K562 (cell line): Measurements from ENCODE around the gene SENP1. TPM values are rescaled to one million over a fixed set of nuclear protein-coding genes. Genes with fewer than 3 reads are reported as not detected.

Experiments
- ATAC-seq: fragments of 200-7000 bp; cut with Tn5 transposase; 3 replicates; pipeline ENCODE4 v1.9.1; 2020; ENCODE audit warnings: moderate library complexity
- BruUV-seq: library from RNA; stranded (reverse); fragments of 400-500 nt; replicated peaks from 2 replicates; lab custom pipeline; 2021; lab: Mats Ljungman, UMichigan
- CTCF ChIA-PET: fragments of 300-600 bp; formaldehyde crosslinking; extraction: SDS; loops from one replicate; lab custom pipeline; 2021; ENCODE audit warnings: low intra/inter-chr PET ratio; lab: Yijun Ruan, JAX
- POLR2A ChIA-PET: fragments of 300-600, 350-650 bp; sonication (Branson Sonifier 250); formaldehyde crosslinking; extraction: SDS; loops from one replicate; lab custom pipeline; 2021; ENCODE audit warnings: antibody characterized with exemption, inconsistent platforms; lab: Yijun Ruan, JAX
- DNase-seq, 4 experiments: peaks; one replicate each; pipeline versions ENCODE4 v3.0.0 to v3.0.0-alpha.2; 2011 to 2018; ENCODE audit warnings: low spot score in 3 of 4, mixed read lengths in 3 of 4; ENCODE audit errors: extremely low read depth in 1 of 4
- FAIRE-seq: peaks from 2 replicates; lab custom pipeline; 2011; peaks lifted over from hg19 to GRCh38; lab: Jason Lieb, UNC
- H2AFZ ChIP-seq: 2 replicates; pipeline ENCODE4 v1.6.0; 2011; ENCODE audit warnings: low read depth, low read length, control low read depth, inconsistent platforms
- H3K27ac ChIP-seq: fragments of 200-600 bp; 3 replicates; pipeline ENCODE4 v1.8.0; 2011; ENCODE audit warnings: low read depth, mild to moderate bottlenecking, control low read depth, inconsistent platforms, low read length, moderate library complexity, mixed read lengths; ENCODE audit errors: extremely low read depth
- H3K27me3 ChIP-seq, 2 experiments: fragments of 300-600 bp in 1 of 2; 2 replicates in 1 of 2; 3 replicates in 1 of 2; pipeline versions ENCODE4 v1.6.0 to v1.8.0; 2011; ENCODE audit warnings: inconsistent platforms in 2 of 2, low read length in 2 of 2, mild to moderate bottlenecking in 1 of 2, mixed read lengths in 1 of 2, moderate library complexity in 1 of 2; ENCODE audit not compliant: control insufficient read depth in 2 of 2, insufficient read depth in 2 of 2
- H3K36me3 ChIP-seq: fragments of 300-600 bp; 3 replicates; pipeline ENCODE4 v1.8.0; 2011; ENCODE audit warnings: mild to moderate bottlenecking, low read length, inconsistent platforms; ENCODE audit not compliant: control insufficient read depth, insufficient read depth
- H3K4me1 ChIP-seq, 2 experiments: fragments of 200-600 bp in 1 of 2; replicated peaks in 1 of 2; 2 replicates in 1 of 2; 3 replicates in 1 of 2; pipeline versions ENCODE4 v1.5.1 to v1.8.0; 2011; ENCODE audit warnings: inconsistent platforms in 2 of 2, low read length in 2 of 2, mild to moderate bottlenecking in 1 of 2, mixed read lengths in 1 of 2, moderate library complexity in 1 of 2; ENCODE audit not compliant: control insufficient read depth in 2 of 2, insufficient read depth in 2 of 2
- H3K4me2 ChIP-seq: 2 replicates; pipeline ENCODE4 v1.6.1; 2011; ENCODE audit warnings: low read length, control low read depth, inconsistent platforms, mixed read lengths; ENCODE audit not compliant: insufficient read depth
- H3K4me3 ChIP-seq: fragments of 200-600 bp; sonication (generic), shearing (Covaris generic); 2 replicates; pipeline ENCODE4 v1.5.1; 2016; ENCODE audit warnings: control low read depth, inconsistent platforms
- H3K79me2 ChIP-seq: fragments of 200-600 bp; 3 replicates; pipeline ENCODE4 v1.8.0; 2011; ENCODE audit warnings: low read length, inconsistent platforms; ENCODE audit not compliant: control insufficient read depth, insufficient read depth
- H3K9ac ChIP-seq, 2 experiments: 2 replicates each; pipeline versions ENCODE4 v1.6.0 to v1.6.1; 2011; ENCODE audit warnings: low read depth in 2 of 2, low read length in 2 of 2, control low read depth in 1 of 2, inconsistent platforms in 1 of 2, mild to moderate bottlenecking in 1 of 2, mixed read lengths in 1 of 2; ENCODE audit not compliant: insufficient read depth in 1 of 2
- H3K9me1 ChIP-seq: one replicate; pipeline ENCODE4 v1.6.0; 2011; ENCODE audit warnings: inconsistent platforms, mild to moderate bottlenecking, low read length, moderate library complexity; ENCODE audit not compliant: control insufficient read depth, insufficient read depth
- H3K9me3 ChIP-seq: replicated peaks from 2 replicates; pipeline ENCODE4 v1.5.1; 2011; ENCODE audit warnings: low read depth, low read length, inconsistent platforms; ENCODE audit not compliant: control insufficient read depth, insufficient read depth
- H4K20me1 ChIP-seq: replicated peaks from 2 replicates; pipeline ENCODE4 v1.6.1; 2011; ENCODE audit warnings: low read length, inconsistent platforms, mixed read lengths; ENCODE audit not compliant: control insufficient read depth, insufficient read depth
- CBFA2T3 ChIP-seq: fragments of 450-650 bp; IDR thresholded peaks from 2 replicates; pipeline ENCODE4 v1.6.1; 2017
- MAFF ChIP-seq: IDR thresholded peaks from 2 replicates; pipeline ENCODE4 v1.6.1; 2012; ENCODE audit warnings: low read length, improper control_type of control experiment
- MYC ChIP-seq, 2 experiments: fragments of 250-450 bp in 1 of 2; sonication (Bioruptor Pico) in 1 of 2; IDR thresholded peaks; 2 replicates each; pipeline versions ENCODE4 v1.5.1 to v1.6.1; 2012 to 2021; ENCODE audit warnings: low read depth in 2 of 2, borderline replicate concordance in 1 of 2, improper control_type of control experiment in 1 of 2, low read length in 1 of 2, mild to moderate bottlenecking in 1 of 2, moderate library complexity in 1 of 2
- POLR2G ChIP-seq: fragments of 200-400 bp; formaldehyde crosslinking; IDR thresholded peaks from 2 replicates; pipeline ENCODE4 v1.6.1; 2017; ENCODE audit warnings: low read depth, mild to moderate bottlenecking, antibody characterized with exemption, low read length, moderate library complexity
- RBM25 ChIP-seq: fragments of 200-400 bp; formaldehyde crosslinking; IDR thresholded peaks from 2 replicates; pipeline ENCODE4 v1.6.1; 2018; ENCODE audit warnings: low read length, low read depth, moderate library complexity; ENCODE audit not compliant: severe bottlenecking
- ZNF217 ChIP-seq: sonication (generic); formaldehyde crosslinking; IDR thresholded peaks from 2 replicates; pipeline ENCODE4 v1.8.0; 2022; ENCODE audit warnings: mild to moderate bottlenecking, missing genetic modification reagents
- ZNF449 ChIP-seq: fragments of 250-450 bp; sonication (Bioruptor Pico); IDR thresholded peaks from 2 replicates; pipeline ENCODE4 v1.8.0; 2022; ENCODE audit warnings: moderate library complexity, mild to moderate bottlenecking, inconsistent platforms
- WGBS: fragments of 100-300 bp; shearing (Covaris generic); methylation state at CpG from one replicate; pipeline ENCODE4 v1.1.6; 2016; ENCODE audit warnings: low coverage, mixed read lengths; ENCODE audit not compliant: insufficient coverage; ENCODE audit errors: missing lambda C conversion rate; 5-methylcytosine and 5-hydroxymethylcytosine counted together
- in situ Hi-C: fragments of 300-500 bp; cut with MboI; formaldehyde crosslinking; loops from 4 replicates; pipeline ENCODE4 v1.15.0; 2018; ENCODE audit warnings: inconsistent platforms, mixed read lengths
- intact Hi-C: fragments of 100-400 bp; cut with micrococcal nuclease; formaldehyde crosslinking; loops from 2 replicates; pipeline ENCODE4 v1.14.2; 2022
- polyA plus RNA-seq, 8 experiments: library from polyadenylated mRNA; depleted of rRNA in 4 of 8; stranded (reverse) in 5 of 8; unstranded in 3 of 8; fragments of >200 nt; fragmentation: Nextera tagmentation in 2 of 8; fragmentation: Illumina TruSeq in 1 of 8; extraction: Ambion mirVana in 2 of 8; extraction: Trizol in 1 of 8; gene quantifications; 2 replicates each; pipeline versions ENCODE4 v1.2.1 to v1.2.3, GENCODE V29; 2011 to 2014; ENCODE audit warnings: inconsistent platforms in 1 of 8, missing spikeins in 1 of 8
- total RNA-seq, 7 experiments: library from RNA; depleted of rRNA in 6 of 7; stranded (reverse); fragments of >200 nt in 6 of 7; fragmentation: Illumina TruSeq in 2 of 7; extraction: Trizol in 2 of 7; gene quantifications; 2 replicates each; pipeline versions ENCODE4 v1.2.1 to v1.2.3, GENCODE V29; 2011 to 2021; ENCODE audit warnings: low replicate concordance in 1 of 7
- TF ChIP-seq, protein P1 (sequence below): fragments of 450-650 bp; IDR thresholded peaks from 2 replicates; pipeline ENCODE4 v1.6.1; 2018; ENCODE audit not compliant: partially characterized antibody

SENP1 gene
- total and polyA plus RNA-seq, 9 of the 15 experiments (the other 6 are each of a cell fraction or from before 2014, with no cell fraction given): 15.5 to 59.0 (median 36.3) TPM

DNA sequence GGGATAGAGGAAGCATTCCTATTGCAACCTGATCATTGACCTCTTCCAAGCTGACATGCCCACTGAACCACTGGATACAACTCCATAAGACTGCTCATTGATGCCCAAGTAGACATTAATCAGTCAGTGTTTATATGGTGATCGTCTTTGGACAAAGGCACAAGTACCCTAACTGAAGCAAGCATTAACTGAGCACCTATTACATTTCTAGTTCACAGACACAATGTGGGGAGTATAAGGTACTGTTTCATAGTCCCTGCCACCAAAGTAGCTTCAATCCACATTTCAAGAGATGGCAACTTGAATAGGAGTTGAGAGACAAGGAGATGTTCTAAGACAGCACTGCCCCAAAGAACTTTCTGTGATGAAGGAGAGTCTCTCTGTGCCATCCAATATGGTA lies 90.8 kb downstream of the SENP1 start:
- no peak overlapping the region for H3K4me3 ChIP-seq
- POLR2A ChIA-PET: interaction anchor here (0.8 to 1.8 kb wide), 4 partner anchors 9 to 104 kb away, joined by 3 to 6 read pairs (median 4); partner anchors contain the start of gene PFKM
- H3K9ac ChIP-seq: no peak overlapping the region
- no peak for FAIRE-seq
- no peaks in the 10 kb centered on the region; the same call in 1 of the 2 replicates for H4K20me1 ChIP-seq
- no peaks in the 10 kb centered on the region for H3K79me2 ChIP-seq
- TF ChIP-seq POLR2G: no peak
- no peak for TF ChIP-seq CBFA2T3
- TF ChIP-seq RBM25: peak; percentile 13
- no peak for TF ChIP-seq MYC (IDR thresholded peaks at IDR 0.05; ENCODE audit: low read depth, low read length)
- TF ChIP-seq MYC (CRISPR knock-in tag; IDR thresholded peaks at IDR 0.05; ENCODE audit: borderline replicate concordance, low read depth): no peak
- TF ChIP-seq ZNF217 (CRISPR knock-in tag): no peak
- H3K36me3 ChIP-seq: no peaks in the 10 kb centered on the region
- ATAC-seq: no peak
- intact Hi-C loops: no loop called here
- H3K27ac ChIP-seq: no peak overlapping the region
- WGBS: 0% methylated on average over 1 of the region's 1 CpG
- DNase-seq: no peak
- H3K9me1 ChIP-seq: no peaks in the 10 kb centered on the region
- CTCF ChIA-PET: no interaction called here
- in situ Hi-C loops: no loop called here
- H3K4me1 ChIP-seq: no peaks in the 10 kb centered on the region
- BruUV-seq: no TSS peak
- no peak overlapping the region for H2AFZ ChIP-seq
- no peak overlapping the region for H3K4me2 ChIP-seq
- no peaks in the 10 kb centered on the region for H3K9me3 ChIP-seq
- peaks cover 60 to 67% of the 10 kb centered on the region in 2 experiments for H3K27me3 ChIP-seq

DNA sequence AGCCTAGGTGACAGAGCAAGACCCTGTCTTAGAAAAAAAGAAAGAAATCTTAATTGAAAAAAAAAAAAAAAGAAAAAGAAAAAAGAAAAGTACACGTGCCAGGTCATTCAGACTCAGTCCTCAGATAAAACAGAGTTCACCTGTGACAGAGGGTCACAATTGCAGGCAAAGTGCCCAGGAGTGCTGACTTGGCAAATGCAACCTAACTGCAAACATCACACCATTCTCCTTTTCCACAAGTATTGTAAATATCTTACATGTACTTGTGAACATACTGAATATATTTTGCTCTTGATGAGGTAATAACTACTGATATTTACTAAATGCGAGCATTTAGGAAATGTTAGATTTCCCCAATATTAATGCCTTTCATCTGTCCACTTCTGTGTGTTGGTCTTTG lies 92.6 kb downstream of the SENP1 start:
- no peaks in the 10 kb centered on the region; the same call in 1 of the 2 replicates for H4K20me1 ChIP-seq
- 0% methylated on average over 2 of the region's 2 CpGs for whole genome bisulfite sequencing
- H2AFZ ChIP-seq: no peak overlapping the region
- no peaks in the 10 kb centered on the region for H3K36me3 ChIP-seq
- no peaks in the 10 kb centered on the region for H3K9me1 ChIP-seq
- peaks cover 66 to 67% of the 10 kb centered on the region in 2 experiments for H3K27me3 ChIP-seq
- no peak overlapping the region for H3K9ac ChIP-seq
- H3K79me2 ChIP-seq: no peaks in the 10 kb centered on the region
- ChIA-PET CTCF (interaction anchor here (0.7 kb wide), 2 partner anchors 23 to 499 kb away, joined by 3 to 6 read pairs; no protein-coding TSS in a partner anchor), POLR2A (interaction anchor here (0.6 kb wide), 1 partner anchor 21 kb away, joined by 3 read pairs; no protein-coding TSS in a partner anchor)
- H3K4me3 ChIP-seq: no peak overlapping the region
- ATAC-seq (no peak), DNase-seq (no peak), FAIRE-seq (no peak)
- no peak overlapping the region for H3K27ac ChIP-seq
- BruUV-seq: no TSS peak
- no peak overlapping the region for H3K4me2 ChIP-seq
- in situ Hi-C loops (no loop called here), intact Hi-C loops (loop anchor here (5.0 kb wide), 1 partner anchor 51 kb away; the partner anchor contains the start of gene TMEM106C)
- H3K4me1 ChIP-seq: no peaks in the 10 kb centered on the region
- H3K9me3 ChIP-seq: no peaks in the 10 kb centered on the region
- TF ChIP-seq ZNF449 (CRISPR knock-in tag) (no peak), MAFF (peak; percentile 81)
- TF ChIP-seq, protein P1, sequence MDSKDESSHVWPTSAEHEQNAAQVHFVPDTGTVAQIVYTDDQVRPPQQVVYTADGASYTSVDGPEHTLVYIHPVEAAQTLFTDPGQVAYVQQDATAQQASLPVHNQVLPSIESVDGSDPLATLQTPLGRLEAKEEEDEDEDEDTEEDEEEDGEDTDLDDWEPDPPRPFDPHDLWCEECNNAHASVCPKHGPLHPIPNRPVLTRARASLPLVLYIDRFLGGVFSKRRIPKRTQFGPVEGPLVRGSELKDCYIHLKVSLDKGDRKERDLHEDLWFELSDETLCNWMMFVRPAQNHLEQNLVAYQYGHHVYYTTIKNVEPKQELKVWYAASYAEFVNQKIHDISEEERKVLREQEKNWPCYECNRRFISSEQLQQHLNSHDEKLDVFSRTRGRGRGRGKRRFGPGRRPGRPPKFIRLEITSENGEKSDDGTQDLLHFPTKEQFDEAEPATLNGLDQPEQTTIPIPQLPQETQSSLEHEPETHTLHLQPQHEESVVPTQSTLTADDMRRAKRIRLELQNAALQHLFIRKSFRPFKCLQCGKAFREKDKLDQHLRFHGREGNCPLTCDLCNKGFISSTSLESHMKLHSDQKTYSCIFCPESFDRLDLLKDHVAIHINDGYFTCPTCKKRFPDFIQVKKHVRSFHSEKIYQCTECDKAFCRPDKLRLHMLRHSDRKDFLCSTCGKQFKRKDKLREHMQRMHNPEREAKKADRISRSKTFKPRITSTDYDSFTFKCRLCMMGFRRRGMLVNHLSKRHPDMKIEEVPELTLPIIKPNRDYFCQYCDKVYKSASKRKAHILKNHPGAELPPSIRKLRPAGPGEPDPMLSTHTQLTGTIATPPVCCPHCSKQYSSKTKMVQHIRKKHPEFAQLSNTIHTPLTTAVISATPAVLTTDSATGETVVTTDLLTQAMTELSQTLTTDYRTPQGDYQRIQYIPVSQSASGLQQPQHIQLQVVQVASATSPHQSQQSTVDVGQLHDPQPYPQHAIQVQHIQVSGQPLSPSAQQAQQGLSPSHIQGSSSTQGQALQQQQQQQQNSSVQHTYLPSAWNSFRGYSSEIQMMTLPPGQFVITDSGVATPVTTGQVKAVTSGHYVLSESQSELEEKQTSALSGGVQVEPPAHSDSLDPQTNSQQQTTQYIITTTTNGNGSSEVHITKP: no peak
